Peyer's patch (tissue), 4 donors: ENCODE results near the gene IGF1R. TPM values are rescaled to one million over a fixed set of nuclear protein-coding genes. Genes with fewer than 3 reads are reported as not detected.
A peak's percentile ranks its signal among the peaks of the same experiment; 100 is the strongest.

Experiments
- DNase-seq, 3 donors: peaks; one replicate each; pipeline ENCODE4 v3.0.0-alpha.2; 2017 to 2019
- H3K27ac ChIP-seq, 4 donors: fragments of 200-600 bp; sonication (generic); one replicate each; pipeline ENCODE4 v1.5.1; 2016 to 2019
- H3K27me3 ChIP-seq, 2 donors: fragments of 200-600 bp; sonication (generic); one replicate each; pipeline ENCODE4 v1.5.1; 2019
- H3K36me3 ChIP-seq, 3 donors: fragments of 200-600 bp; sonication (generic); one replicate each; pipeline ENCODE4 v1.5.1; 2016 to 2019
- H3K4me1 ChIP-seq, 4 donors: fragments of 200-600 bp; sonication (generic); one replicate each; pipeline ENCODE4 v1.5.1; 2016 to 2019
- H3K4me3 ChIP-seq, 4 donors: fragments of 200-600 bp; sonication (generic); 1 replicate in 3 of 4; 2 replicates in 1 of 4; pipeline ENCODE4 v1.5.1; 2016 to 2019; ENCODE audit warnings: mild to moderate bottlenecking in 1 of 4
- H3K9me3 ChIP-seq, 4 donors: fragments of 200-600 bp; sonication (generic); one replicate each; pipeline ENCODE4 v1.5.1; 2016 to 2019; ENCODE audit warnings: mild to moderate bottlenecking in 1 of 4
- POLR2A ChIP-seq, 2 donors: fragments of 450-650 bp; IDR thresholded peaks; one replicate each; pipeline ENCODE4 v1.5.1; 2017; ENCODE audit warnings: antibody characterized with exemption in 2 of 2, mild to moderate bottlenecking in 2 of 2, moderate library complexity in 2 of 2
- total RNA-seq, 4 donors: library from RNA; depleted of rRNA; stranded (reverse); fragments of >200 nt; gene quantifications; one replicate each; pipeline ENCODE4 v1.1.0, GENCODE V29; 2016
- TF ChIP-seq, protein P1 (sequence below), 6 experiments: fragments of 450-650 bp in 4 of 6; fragments of 200-600 bp in 2 of 6; sonication (generic) in 1 of 6; IDR thresholded peaks; one replicate each; pipeline ENCODE4 v1.5.1; 2017 to 2019; ENCODE audit warnings: antibody characterized with exemption in 6 of 6, mild to moderate bottlenecking in 3 of 6, moderate library complexity in 1 of 6

Gene IGF1R
- total RNA-seq, 4 donors from 2014 or later, result 29.6 to 176 (median 88.1) TPM

DNA sequence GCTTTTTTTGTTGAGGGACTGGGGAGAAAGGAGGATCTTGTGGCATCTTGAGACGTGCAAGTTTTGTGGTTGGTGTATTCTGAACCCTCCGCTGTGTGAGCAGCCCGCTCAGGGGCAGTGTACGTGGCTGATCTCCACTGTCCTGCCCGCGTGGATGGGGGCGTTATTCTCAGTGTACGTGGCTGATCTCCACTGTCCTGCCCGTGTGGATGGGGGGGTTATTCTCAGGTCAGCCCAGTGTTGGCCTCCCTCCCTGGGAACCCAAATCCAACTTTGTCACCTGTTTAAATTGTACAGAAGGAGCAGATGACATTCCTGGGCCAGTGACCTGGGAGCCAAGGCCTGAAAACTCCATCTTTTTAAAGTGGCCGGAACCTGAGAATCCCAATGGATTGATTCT, 275.2 kb downstream of the IGF1R start:
- no peaks in the 10 kb centered on the region for H3K4me1 ChIP-seq
- H3K36me3 ChIP-seq, result peaks cover 0 to 49% (median 0%) of the 10 kb centered on the region in 3 donors
- H3K9me3 ChIP-seq, result no peaks in the 10 kb centered on the region
- H3K27me3 ChIP-seq, result no peaks in the 10 kb centered on the region
- TF ChIP-seq, protein P1, sequence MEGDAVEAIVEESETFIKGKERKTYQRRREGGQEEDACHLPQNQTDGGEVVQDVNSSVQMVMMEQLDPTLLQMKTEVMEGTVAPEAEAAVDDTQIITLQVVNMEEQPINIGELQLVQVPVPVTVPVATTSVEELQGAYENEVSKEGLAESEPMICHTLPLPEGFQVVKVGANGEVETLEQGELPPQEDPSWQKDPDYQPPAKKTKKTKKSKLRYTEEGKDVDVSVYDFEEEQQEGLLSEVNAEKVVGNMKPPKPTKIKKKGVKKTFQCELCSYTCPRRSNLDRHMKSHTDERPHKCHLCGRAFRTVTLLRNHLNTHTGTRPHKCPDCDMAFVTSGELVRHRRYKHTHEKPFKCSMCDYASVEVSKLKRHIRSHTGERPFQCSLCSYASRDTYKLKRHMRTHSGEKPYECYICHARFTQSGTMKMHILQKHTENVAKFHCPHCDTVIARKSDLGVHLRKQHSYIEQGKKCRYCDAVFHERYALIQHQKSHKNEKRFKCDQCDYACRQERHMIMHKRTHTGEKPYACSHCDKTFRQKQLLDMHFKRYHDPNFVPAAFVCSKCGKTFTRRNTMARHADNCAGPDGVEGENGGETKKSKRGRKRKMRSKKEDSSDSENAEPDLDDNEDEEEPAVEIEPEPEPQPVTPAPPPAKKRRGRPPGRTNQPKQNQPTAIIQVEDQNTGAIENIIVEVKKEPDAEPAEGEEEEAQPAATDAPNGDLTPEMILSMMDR (IDR thresholded peaks at IDR 0.05), result no peak
- TF ChIP-seq POLR2A (IDR thresholded peaks at IDR 0.05), result no peak
- H3K4me3 ChIP-seq, result no peak overlapping the region
- H3K27ac ChIP-seq, result no peak overlapping the region
- DNase-seq, result no peak

GRCh38 chr15:98924401-98925049, 276.2 kb downstream of the IGF1R start:
- no peaks in the 10 kb centered on the region for H3K4me1 ChIP-seq
- H3K9me3 ChIP-seq, result no peaks in the 10 kb centered on the region
- no peak overlapping the region for H3K4me3 ChIP-seq
- no peak overlapping the region for H3K27ac ChIP-seq
- H3K27me3 ChIP-seq, result no peaks in the 10 kb centered on the region
- TF ChIP-seq, protein P1 (IDR thresholded peaks at IDR 0.05), result no peak
- TF ChIP-seq POLR2A (IDR thresholded peaks at IDR 0.05), result no peak
- H3K36me3 ChIP-seq, result peaks cover 0 to 44% (median 0%) of the 10 kb centered on the region in 3 donors
- no peak for DNase-seq

- Histone ChIP-seq H3K9me3 (no peaks in the 10 kb centered on the region), H3K27ac (no peak overlapping the region), H3K27me3 (no peaks in the 10 kb centered on the region), H3K4me1 (no peaks in the 10 kb centered on the region), H3K4me3 (no peak overlapping the region), H3K36me3 (peaks cover 0 to 44% (median 0%) of the 10 kb centered on the region in 3 donors)
- DNase-seq, result no peak
- no peak for TF ChIP-seq POLR2A (IDR thresholded peaks at IDR 0.05)
- TF ChIP-seq, protein P1 (IDR thresholded peaks at IDR 0.05), result no peak
Measured at GRCh38 chr15:98926236-98926635, 277.9 kb downstream of the IGF1R start.

DNA sequence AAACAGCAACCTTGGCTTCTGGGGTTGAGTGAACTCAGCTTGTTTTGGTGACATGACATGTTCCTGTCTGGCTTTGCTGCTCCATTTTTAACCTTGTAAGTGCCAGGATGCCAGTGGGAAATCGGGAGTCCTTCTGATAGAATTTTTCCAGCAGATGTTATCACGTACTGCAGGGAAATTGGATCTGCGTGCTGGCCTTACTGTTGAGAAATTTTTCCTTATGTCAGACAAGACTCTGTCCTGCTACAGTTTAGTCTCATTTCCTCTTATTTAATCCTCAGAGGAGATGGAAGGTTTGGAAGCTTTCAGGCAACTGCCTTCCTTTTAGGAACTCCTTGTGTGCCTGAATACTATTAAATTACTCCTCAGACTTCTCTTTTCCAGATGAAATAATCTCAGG, 278.7 kb downstream of the IGF1R start:
- Histone ChIP-seq H3K4me1 (no peaks in the 10 kb centered on the region), H3K27me3 (no peaks in the 10 kb centered on the region), H3K9me3 (no peaks in the 10 kb centered on the region), H3K27ac (peak overlapping the region in 2 of 4 donors; percentile 13 to 28), H3K4me3 (no peak overlapping the region), H3K36me3 (peaks cover 0 to 42% (median 0%) of the 10 kb centered on the region in 3 donors)
- TF ChIP-seq POLR2A (IDR thresholded peaks at IDR 0.05), result no peak
- TF ChIP-seq, protein P1 (IDR thresholded peaks at IDR 0.05), result no peak
- DNase-seq, result no peak

DNA sequence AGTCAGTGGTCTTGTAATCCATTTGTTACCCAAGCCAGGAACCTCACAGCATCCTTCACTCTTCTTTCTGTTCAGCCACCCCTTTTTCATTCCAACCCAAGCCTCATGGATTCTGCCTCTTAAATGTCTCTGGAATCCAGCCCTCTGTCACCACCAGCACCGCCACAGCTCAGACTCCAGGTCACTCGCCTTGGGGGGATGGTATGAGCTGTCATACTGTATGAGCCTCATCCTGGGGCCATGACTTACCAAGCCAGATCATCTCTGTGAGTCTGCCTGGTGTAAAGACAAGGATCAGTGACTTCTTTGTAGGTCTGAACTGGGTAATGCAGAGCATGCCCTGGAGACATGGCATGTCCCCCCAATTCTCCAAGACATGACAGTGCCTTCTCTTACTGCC, 279.7 kb downstream of the IGF1R start:
- H3K4me3 ChIP-seq, result no peak overlapping the region
- H3K9me3 ChIP-seq, result no peaks in the 10 kb centered on the region
- no peaks in the 10 kb centered on the region for H3K4me1 ChIP-seq
- peak in 1 of 3 donors; percentile 5 for DNase-seq
- TF ChIP-seq, protein P1 (IDR thresholded peaks at IDR 0.05), result no peak
- TF ChIP-seq POLR2A (IDR thresholded peaks at IDR 0.05), result no peak
- peak overlapping the region in 1 of 4 donors; percentile 13 for H3K27ac ChIP-seq
- H3K27me3 ChIP-seq, result no peaks in the 10 kb centered on the region
- peaks cover 0 to 35% (median 0%) of the 10 kb centered on the region in 3 donors for H3K36me3 ChIP-seq
